Stomach (tissue), 9 donors: ENCODE results near the gene SPDYC. TPM values are rescaled to one million over a fixed set of nuclear protein-coding genes. Genes with fewer than 3 reads are reported as not detected.

ENCODE experiments used
- DNase-seq, 2 donors: peaks; one replicate each; pipeline versions ENCODE4 v3.0.0 to v3.0.0-alpha.2; 2013 to 2019
- H3K27ac ChIP-seq, 5 donors: fragments of 200-600 bp in 4 of 5; sonication (generic) in 4 of 5; one replicate each; pipeline ENCODE4 v1.5.1; 2013 to 2019; ENCODE audit warnings: mild to moderate bottlenecking in 1 of 5, moderate library complexity in 1 of 5
- H3K27me3 ChIP-seq, 3 donors: fragments of 200-600 bp; sonication (generic); one replicate each; pipeline ENCODE4 v1.5.1; 2017 to 2019; ENCODE audit warnings: mixed run types in 1 of 3
- H3K36me3 ChIP-seq, 4 donors: fragments of 200-600 bp; sonication (generic); 1 replicate in 3 of 4; 2 replicates in 1 of 4; pipeline ENCODE4 v1.5.1; 2016 to 2019
- H3K4me1 ChIP-seq, 4 donors: fragments of 200-600 bp; sonication (generic); one replicate each; pipeline ENCODE4 v1.5.1; 2016 to 2019
- H3K4me3 ChIP-seq, 4 donors: fragments of 200-600 bp; sonication (generic) in 3 of 4; one replicate each; pipeline ENCODE4 v1.5.1; 2016 to 2019; ENCODE audit warnings: mild to moderate bottlenecking in 1 of 4
- H3K9me3 ChIP-seq, 4 donors: fragments of 200-600 bp; sonication (generic); one replicate each; pipeline ENCODE4 v1.5.1; 2016 to 2019
- EP300 ChIP-seq: sonication (generic); formaldehyde crosslinking; IDR thresholded peaks from one replicate; pipeline ENCODE4 v1.6.1; 2017; ENCODE audit warnings: antibody characterized with exemption
- POLR2A ChIP-seq, 4 donors: fragments of 450-650 bp; IDR thresholded peaks; one replicate each; pipeline ENCODE4 v1.6.1; 2016; ENCODE audit warnings: antibody characterized with exemption in 4 of 4, control low read depth in 2 of 4, mild to moderate bottlenecking in 1 of 4, moderate library complexity in 1 of 4
- POLR2AphosphoS5 ChIP-seq, 3 donors: sonication (generic); formaldehyde crosslinking; IDR thresholded peaks; one replicate each; pipeline ENCODE4 v1.6.1; 2016; ENCODE audit warnings: antibody characterized with exemption in 3 of 3
- WGBS, 5 donors: extraction: QIAGEN DNeasy Blood & Tissue Kit in 3 of 5; methylation state at CpG; one replicate each; pipeline versions ENCODE4 v1.1.5 to v1.1.7; 2013 to 2018; 5-methylcytosine and 5-hydroxymethylcytosine counted together
- intact Hi-C: fragments of 100-400 bp; cut with DNase I; formaldehyde crosslinking; loops from one replicate; pipeline ENCODE4 v1.15.1; 2023; ENCODE audit warnings: low total_unique reads
- polyA plus RNA-seq, 3 donors: library from polyadenylated mRNA; stranded (reverse); fragments of 200-250 nt; gene quantifications; one replicate each; pipeline ENCODE4 v1.2.3, GENCODE V29; 2013
- total RNA-seq, 5 donors: library from RNA; depleted of rRNA; stranded (reverse); fragments of >200 nt; gene quantifications; one replicate each; pipeline versions ENCODE4 v1.1.0 to v1.2.3, GENCODE V29; 2014 to 2016
- TF ChIP-seq, protein P1 (sequence below), 7 experiments: fragments of 450-650 bp in 4 of 7; fragments of 200-600 bp in 3 of 7; sonication (generic) in 3 of 7; IDR thresholded peaks; one replicate each; pipeline ENCODE4 v1.5.1; 2016 to 2019; ENCODE audit warnings: antibody characterized with exemption in 7 of 7, control low read depth in 2 of 7, mild to moderate bottlenecking in 1 of 7
- donor health status: healthy with polysubstance abuse.
- donor health status: Bipolar disorder and iron deficiency.
- donor health status: healthy.

Gene SPDYC
- total and polyA plus RNA-seq, 8 donors, result not detected

DNA sequence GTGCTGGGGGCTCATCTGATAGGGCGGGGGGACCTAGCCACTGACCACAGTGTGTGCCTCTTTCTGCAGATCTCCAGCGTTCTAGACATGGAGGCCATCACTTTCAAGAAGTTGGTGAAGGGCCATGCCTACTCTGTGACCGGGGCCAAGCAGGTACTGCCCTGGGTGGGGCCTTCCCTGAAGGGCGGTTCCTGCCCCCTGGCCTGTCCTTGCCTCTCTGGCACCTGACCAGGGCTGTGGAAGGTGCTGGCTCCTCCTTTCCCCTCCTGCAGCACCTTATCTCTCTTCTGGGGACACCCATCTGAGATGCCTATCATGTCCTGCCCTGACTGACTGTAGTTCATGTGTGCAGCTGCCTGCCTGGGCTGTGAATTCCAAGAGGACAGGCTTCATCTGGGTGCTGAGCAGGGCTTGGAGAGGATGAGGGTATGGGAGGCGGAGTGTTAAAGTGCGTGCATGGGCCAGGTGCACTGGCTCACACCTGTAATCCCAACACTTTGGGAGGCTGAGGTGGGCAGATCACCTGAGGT is 17.2 kb downstream of the SPDYC start:
- no peaks in the 10 kb centered on the region for H3K9me3 ChIP-seq
- H3K4me3 ChIP-seq, result no peak overlapping the region
- TF ChIP-seq POLR2AphosphoS5 (IDR thresholded peaks at IDR 0.05), result no peak
- TF ChIP-seq EP300, result no peak
- no peak for TF ChIP-seq POLR2A (IDR thresholded peaks at IDR 0.05)
- TF ChIP-seq, protein P1, sequence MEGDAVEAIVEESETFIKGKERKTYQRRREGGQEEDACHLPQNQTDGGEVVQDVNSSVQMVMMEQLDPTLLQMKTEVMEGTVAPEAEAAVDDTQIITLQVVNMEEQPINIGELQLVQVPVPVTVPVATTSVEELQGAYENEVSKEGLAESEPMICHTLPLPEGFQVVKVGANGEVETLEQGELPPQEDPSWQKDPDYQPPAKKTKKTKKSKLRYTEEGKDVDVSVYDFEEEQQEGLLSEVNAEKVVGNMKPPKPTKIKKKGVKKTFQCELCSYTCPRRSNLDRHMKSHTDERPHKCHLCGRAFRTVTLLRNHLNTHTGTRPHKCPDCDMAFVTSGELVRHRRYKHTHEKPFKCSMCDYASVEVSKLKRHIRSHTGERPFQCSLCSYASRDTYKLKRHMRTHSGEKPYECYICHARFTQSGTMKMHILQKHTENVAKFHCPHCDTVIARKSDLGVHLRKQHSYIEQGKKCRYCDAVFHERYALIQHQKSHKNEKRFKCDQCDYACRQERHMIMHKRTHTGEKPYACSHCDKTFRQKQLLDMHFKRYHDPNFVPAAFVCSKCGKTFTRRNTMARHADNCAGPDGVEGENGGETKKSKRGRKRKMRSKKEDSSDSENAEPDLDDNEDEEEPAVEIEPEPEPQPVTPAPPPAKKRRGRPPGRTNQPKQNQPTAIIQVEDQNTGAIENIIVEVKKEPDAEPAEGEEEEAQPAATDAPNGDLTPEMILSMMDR (IDR thresholded peaks at IDR 0.05), result no peak
- 77 to 91% (median 87%) methylated on average over 6 of the region's 6 CpGs for WGBS, 5 donors
- peaks cover 48 to 85% (median 80%) of the 10 kb centered on the region in 4 donors for H3K36me3 ChIP-seq
- H3K4me1 ChIP-seq, result peaks cover 17 to 45% (median 24%) of the 10 kb centered on the region in 4 donors
- no peaks in the 10 kb centered on the region for H3K27me3 ChIP-seq
- no peak overlapping the region for H3K27ac ChIP-seq
- intact Hi-C loops, result no loop called here
- DNase-seq, result no peak

DNA sequence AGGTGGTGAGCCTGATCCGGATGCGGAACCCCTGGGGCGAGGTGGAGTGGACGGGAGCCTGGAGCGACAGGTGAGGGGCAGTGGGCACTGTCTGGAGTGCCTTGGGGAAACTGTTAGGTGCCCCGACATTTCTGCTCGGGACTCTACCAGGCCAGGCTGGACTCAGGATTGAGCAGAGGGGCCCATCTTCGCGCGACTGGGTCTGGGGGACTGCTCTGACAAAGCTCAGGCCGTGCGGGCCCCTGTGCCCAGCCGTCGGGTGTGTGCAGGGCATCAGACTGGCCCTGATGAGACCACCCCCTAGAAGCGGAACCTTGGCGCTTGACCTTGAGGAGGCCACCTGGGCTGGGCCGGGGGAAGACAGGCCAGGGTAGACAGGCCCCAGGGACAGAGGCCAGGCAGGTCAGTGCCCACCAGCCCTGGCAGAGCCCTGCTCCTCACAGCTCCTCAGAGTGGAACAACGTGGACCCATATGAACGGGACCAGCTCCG is 18.0 kb downstream of the SPDYC start:
- TF ChIP-seq POLR2A (IDR thresholded peaks at IDR 0.05), result no peak
- TF ChIP-seq POLR2AphosphoS5 (IDR thresholded peaks at IDR 0.05), result no peak
- TF ChIP-seq EP300, result no peak
- TF ChIP-seq, protein P1 (IDR thresholded peaks at IDR 0.05), result no peak
- intact Hi-C loops, result no loop called here

DNA sequence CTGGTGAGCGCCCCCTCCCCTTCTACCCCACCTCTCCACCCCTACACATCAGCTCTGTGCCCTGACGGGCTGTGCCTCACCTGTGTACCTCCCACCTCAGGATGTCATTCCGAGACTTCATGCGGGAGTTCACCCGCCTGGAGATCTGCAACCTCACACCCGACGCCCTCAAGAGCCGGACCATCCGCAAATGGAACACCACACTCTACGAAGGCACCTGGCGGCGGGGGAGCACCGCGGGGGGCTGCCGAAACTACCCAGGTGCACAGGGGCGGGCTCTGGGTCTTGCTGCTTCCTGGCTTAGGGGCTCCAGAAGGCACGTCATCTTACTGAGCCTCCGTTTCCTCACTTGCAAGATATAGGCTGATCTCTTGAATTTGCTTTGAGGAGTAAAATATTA is 18.5 kb downstream of the SPDYC start:
- intact Hi-C loops, result no loop called here
- no peak for DNase-seq
- Histone ChIP-seq H3K36me3 (peaks cover 48 to 98% (median 93%) of the 10 kb centered on the region in 4 donors), H3K4me1 (peaks cover 7 to 33% (median 11%) of the 10 kb centered on the region in 4 donors), H3K27ac (no peak overlapping the region), H3K27me3 (no peaks in the 10 kb centered on the region), H3K9me3 (no peaks in the 10 kb centered on the region), H3K4me3 (no peak overlapping the region)
- 90 to 96% (median 95%) methylated on average over 17 to 18 of the region's 18 CpGs for WGBS, 5 donors
- TF ChIP-seq, protein P1 (IDR thresholded peaks at IDR 0.05), result no peak

More for the DNA sequence above, 18.0 kb downstream of the SPDYC start:
- WGBS, 5 donors, result 93 to 95% (median 94%) methylated on average over 8 to 20 of the region's 20 CpGs
- peaks cover 11 to 37% (median 16%) of the 10 kb centered on the region in 4 donors for H3K4me1 ChIP-seq
- H3K4me3 ChIP-seq, result no peak overlapping the region
- peaks cover 48 to 93% (median 89%) of the 10 kb centered on the region in 4 donors for H3K36me3 ChIP-seq
- H3K27me3 ChIP-seq, result no peaks in the 10 kb centered on the region
- no peaks in the 10 kb centered on the region for H3K9me3 ChIP-seq
- DNase-seq, result no peak
- H3K27ac ChIP-seq, result no peak overlapping the region

DNA sequence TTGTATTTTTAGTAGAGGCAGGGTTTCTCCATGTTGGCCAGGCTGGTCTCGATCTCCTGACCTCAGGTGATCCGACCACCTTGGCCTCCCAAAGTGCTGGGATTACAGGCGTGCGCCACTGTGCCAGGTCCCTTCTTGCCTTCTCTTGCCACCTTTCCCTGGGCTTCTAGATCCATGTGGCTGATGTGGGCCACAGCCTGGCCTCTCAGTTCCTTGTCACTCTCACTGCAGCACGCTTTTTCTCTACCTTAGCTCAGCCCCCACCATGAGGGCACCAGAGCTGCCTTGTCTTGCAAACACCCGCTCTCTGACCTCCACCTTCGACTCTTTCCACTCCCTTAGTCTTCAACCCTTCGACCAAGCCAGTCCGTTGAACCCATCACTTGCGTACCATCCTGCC is 19.2 kb downstream of the SPDYC start:
- intact Hi-C loops, result no loop called here
- TF ChIP-seq POLR2AphosphoS5 (IDR thresholded peaks at IDR 0.05) (no peak), EP300 (no peak), POLR2A (IDR thresholded peaks at IDR 0.05) (no peak)
- TF ChIP-seq, protein P1 (IDR thresholded peaks at IDR 0.05), result no peak
- H3K4me3 ChIP-seq, result no peak overlapping the region
- no peaks in the 10 kb centered on the region for H3K27me3 ChIP-seq
- DNase-seq, result no peak
- H3K36me3 ChIP-seq, result peaks cover 48 to 100% (median 95%) of the 10 kb centered on the region in 4 donors
- H3K4me1 ChIP-seq, result peaks cover 0 to 26% (median 4%) of the 10 kb centered on the region in 4 donors
- no peak overlapping the region for H3K27ac ChIP-seq
- H3K9me3 ChIP-seq, result no peaks in the 10 kb centered on the region
- WGBS, 5 donors, result 81 to 89% (median 83%) methylated on average over 10 of the region's 10 CpGs
